GM18907 (cell line): Measurements from ENCODE around the gene COG1.
A peak's percentile ranks its signal among the peaks of the same experiment; 100 is the strongest.

Experiments
- ATAC-seq: cut with Tn5 transposase; IDR thresholded peaks from one replicate; pipeline ENCODE4 v1.9.1; 2021; ENCODE audit warnings: mild to moderate bottlenecking, moderate library complexity; ENCODE audit not compliant: unreplicated experiment

Gene COG1

GRCh38 chr17:73170324-73170723 is 22.5 kb upstream of the COG1 start:
- no peak for ATAC-seq

- no peak for ATAC-seq
Measured at GRCh38 chr17:73172252-73172651, 20.6 kb upstream of the COG1 start.

DNA sequence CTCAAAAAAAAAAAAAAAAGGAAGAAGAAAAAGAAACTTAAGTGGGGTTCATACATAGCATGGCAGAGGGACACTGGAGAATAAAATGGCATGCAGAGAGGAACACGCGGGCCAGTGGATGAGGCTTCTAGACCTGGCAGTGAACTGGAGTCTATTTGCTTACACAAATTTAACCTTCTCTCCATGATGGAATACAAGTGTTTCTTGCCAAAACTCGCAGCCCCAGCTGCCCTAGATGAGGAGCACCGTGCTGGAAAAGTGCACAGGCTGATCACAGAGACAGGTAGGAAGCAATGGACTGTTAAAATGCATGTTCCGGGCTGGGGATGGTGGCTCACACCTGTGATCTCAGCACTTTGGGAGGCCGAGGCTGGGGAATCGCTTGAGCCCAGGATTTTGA is 18.7 kb upstream of the COG1 start:
- no peak for ATAC-seq

- ATAC-seq, result no peak
Measured at GRCh38 chr17:73175962-73176565, 16.8 kb upstream of the COG1 start.

DNA sequence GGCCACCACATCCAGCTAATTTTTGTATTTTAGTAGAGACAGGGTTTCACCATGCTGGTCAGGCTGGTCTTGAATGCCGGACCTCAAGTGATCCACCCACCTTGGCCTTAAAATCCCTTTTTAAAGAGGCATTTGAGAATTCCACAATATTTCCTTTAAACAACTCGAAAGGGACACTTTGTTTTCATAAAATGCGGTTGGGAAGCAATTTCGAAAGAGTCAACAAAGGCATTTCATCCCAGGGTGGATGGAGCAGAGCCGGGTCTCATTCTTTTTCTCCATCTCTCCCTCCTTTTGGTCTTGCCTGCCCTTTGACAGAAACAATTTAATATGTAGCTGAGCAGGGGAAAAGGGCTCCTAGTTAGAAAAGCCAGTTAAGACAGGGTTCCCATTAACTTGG is 13.5 kb upstream of the COG1 start:
- no peak for ATAC-seq

- no peak for ATAC-seq
Measured at GRCh38 chr17:73179878-73180277, 13.0 kb upstream of the COG1 start.

GRCh38 chr17:73182616-73183310 is 10.1 kb upstream of the COG1 start:
- ATAC-seq, result no peak

DNA sequence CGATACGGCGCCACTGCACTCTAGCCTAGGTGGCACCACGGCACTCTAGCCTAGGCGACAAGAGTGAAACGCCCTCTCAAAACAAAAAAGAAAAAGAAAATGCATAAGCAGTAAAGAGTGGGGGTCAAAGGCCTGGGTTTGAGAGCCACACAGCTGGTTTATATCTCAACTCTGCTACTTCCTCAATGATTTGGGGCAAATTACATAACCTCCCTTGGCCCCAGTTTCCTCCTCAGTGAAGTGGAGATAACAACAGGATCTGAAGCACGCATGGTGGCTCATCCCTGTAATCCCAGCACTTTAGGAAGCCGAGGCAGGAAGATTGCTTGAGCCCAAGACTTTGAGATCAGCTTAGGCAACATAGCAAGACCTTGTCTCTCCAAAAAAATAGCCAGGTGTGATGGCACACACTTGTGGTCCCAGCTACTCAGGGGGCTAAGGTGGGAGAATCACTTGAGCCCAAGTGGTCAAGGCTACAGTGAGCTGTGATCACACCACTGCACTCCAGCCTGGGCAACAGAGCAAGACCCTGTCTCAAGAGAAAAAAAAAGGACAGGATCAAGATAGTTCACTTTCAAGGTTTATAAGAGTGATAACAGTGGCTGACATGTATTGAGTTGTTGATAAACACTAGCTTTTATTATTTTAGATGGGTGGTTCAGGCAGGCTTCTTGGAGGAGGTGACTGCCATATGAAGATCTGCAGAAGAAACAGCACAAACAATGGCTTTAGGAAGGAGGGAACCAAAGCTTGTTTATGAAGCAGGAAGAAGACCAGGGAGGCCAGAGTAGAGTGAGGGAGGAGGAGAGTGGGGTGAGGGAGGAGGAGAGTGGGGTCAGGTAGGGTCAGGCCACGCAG is 8.5 kb upstream of the COG1 start:
- no peak for ATAC-seq

DNA sequence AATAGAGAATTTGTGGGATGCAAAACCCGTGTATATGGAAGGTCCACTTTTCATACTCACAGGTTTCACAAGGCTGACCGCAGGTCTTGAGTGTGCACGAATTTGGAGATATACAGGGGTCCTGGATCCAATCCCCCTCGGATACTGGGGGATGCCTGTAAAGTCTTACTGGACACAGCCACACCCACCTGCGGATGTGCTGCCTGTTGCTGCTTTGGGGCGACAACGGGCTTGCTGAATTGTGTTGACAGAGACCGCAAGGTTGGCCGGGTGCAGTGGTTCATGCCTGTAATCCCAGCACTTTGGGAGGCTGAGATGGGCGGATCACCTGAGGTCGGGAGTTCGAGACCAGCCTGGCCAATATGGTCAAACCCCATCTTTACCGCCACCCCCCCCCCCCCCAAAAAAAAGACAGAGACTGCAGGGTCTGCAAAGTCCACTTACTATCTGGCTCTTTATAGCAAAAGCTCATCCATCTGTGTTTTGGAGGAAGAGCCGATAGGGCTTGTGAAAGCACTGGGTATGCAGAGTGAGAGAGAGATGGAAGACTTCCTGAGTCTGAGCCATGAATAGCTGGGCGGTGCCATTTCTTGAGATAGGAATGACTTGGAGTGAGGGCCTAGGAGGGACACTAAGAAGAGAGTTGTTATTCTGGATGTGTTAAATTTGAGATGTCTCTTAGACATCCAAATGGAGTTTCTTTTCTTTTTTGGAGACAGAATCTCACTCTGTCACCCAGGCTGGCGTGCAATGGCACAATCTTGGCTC is 6.4 kb upstream of the COG1 start:
- no peak for ATAC-seq

GRCh38 chr17:73187203-73187769 is 5.6 kb upstream of the COG1 start:
- no peak for ATAC-seq

DNA sequence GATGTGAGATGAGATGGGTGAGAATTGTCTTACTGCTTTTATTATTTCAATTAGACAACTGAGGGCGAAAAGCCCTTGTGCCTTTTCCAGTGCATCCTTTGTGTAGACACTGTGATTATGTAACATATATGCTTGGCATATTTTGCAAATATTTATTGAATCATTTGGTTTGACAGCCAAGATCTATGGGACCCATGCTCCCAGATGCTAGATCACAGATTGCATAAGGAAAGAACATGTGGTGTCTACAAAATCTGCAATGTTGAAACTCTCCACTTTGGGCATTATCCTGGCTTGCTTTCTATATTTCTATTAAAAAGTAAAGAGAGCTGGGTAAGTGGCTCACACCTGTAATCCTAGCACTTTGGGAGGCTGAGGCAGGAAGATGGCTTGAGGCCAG is 4.8 kb upstream of the COG1 start:
- ATAC-seq, result no peak

DNA sequence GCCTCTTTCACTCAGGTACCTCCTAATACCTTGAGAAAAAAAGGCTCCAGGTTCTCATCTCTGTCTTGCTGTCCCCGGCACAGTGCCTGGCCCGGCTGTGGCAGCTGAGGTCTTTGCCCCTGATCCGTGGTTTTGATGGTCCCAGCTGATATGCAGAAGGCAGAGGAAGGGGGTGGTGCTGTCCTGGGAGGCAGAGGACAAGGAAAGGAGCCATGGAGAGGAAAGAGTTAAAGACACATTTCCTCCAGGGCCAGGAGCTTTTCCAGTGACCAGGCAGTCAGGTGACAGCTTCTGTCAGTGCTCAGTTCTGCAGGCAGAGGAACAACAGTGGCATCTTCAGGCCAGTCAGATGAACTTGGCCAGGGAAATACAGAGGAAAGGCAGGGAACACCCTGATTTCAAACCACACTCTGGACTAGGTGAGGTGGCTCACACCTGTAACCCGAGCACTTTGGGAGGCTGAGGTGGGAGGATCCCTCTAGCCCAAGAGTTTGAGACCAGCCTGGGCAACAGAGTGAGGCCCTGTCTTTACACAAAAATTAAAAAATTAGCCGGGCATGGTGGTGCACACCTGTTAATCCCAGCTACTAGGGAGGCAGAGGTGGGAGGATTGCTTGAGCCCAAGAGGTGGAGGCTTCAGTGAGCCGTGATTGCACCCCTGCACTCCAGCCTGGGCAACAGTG is 3.3 kb upstream of the COG1 start:
- ATAC-seq, result no peak

DNA sequence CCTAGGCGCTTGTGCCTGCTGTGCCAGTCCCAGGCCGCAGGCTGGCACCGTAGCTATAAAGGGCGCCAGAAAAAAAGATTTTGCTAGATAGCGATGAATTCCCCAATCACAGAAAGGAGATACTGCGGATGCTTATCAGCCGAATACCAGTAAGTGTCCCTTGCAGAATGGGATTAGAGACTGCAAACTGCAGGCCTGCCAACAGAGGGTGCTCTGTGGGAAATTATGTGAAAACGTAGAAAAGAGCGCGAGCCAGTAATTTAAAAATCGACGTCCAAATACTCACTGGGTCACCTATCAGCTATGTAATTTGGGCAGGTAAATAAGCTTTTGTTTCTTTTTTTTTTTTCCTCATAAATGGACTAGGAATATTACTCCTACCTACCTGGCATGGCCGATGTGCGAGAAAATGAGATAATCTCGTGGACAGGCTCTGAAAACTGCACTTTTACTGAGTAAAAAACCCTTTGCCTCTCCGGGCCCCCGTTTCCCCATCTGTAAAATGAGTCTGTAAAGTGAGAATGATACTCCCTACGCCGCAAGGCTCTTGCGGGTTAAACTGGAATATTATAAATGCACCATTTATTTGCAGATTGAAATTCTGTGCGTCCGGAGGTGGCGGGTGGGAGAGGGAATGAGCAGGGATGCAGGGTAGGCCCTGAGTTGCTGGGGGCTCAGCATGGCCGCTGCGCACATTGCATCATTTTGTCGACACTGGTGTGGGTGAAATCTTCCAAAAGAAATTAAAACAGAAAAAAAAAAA is 1.2 kb upstream of the COG1 start:
- ATAC-seq, result peak; percentile 8

DNA sequence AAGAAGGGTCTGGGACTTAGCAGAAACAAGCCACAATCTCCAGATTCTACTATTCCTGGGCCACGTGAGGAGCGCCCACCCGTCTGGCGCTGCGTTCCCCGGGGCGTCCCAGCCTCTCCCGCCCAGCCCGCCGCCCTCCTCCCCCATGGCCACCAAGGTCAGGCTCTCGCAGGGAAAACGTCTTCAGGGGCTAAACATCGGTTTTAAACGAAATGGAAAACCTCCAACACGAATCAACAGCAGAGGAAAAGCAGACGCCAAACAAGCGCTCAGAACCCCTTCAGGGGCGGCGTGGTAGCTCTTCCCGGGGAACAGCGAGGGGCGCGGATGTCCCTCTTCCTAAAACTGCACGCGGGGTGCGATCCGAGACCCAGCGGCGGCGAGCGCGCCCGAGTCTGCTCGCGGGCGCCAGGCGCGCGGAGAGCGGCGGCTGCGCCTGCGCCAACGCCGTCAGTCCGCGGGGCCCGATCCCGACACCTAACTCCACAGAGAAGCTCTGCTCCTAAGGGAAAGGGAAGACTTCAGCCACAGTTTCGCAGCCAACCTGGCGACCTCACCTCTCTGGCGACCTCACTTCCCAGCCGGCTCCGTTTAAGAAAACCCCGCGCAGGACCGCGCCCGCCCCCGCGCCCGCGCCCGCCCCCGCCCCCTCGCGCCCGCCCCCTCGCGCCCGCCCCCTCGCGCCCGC is 505 bp upstream of the COG1 start:
- ATAC-seq, result peak; percentile 70

GRCh38 chr17:73194514-73195222 is 1.8 kb downstream of the COG1 start:
- ATAC-seq, result no peak

DNA sequence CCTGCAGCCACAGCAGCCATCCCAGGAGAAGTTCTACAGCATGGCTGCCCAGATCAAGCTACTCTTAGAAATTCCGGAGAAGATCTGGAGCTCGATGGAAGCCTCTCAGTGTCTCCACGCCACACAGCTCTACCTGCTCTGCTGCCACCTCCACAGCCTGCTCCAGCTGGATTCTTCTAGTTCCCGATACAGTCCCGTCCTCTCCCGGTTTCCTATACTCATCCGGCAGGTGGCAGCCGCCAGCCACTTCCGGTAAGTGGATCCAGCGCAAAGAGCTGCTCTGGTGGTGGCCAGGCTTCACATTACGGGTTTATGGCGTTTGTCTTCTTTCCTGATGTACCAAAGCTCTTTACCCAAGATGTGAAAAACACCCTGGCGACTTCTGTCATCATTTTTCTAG is 3.6 kb downstream of the COG1 start:
- ATAC-seq, result no peak

DNA sequence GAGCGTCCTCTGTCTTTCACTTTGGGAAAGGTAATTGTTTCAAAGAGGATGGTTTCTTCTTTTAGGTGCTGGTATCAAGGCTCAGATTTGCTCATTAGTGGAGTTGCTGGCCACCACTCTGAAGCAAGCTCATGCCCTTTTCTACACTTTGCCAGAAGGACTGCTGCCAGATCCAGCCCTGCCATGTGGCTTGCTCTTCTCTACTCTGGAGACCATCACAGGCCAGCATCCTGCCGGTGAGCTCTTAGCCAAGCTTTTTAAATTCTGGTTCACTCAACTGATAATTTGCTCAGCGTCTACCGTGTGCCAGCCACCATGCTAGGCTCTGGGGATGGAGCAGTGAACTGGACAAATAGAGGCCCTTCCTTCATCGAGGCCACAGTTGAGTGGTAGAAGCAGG is 4.3 kb downstream of the COG1 start:
- no peak for ATAC-seq

- no peak for ATAC-seq
Measured at GRCh38 chr17:73198201-73198929, 5.5 kb downstream of the COG1 start.
